ENCODE data around the gene MLEC.

DNA sequence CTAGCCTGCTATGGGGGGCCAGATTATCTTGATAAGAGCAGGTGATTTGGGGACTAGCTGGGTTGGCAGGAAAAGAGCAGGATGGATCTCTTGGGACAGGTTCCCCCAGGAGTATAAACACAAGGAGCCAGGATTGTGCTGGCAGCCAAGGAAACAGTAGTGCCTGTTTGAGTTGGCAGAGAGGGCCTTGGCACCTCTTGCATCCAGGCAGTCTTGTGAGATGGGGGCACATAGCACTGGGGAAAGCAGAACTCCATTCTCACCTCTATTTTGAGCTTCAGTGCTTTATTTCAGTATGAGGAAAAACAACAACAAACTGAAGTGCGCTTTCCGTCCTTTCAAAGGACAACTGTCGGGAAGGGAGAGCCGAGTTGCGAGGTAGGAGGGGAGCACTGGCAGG is 13.9 kb downstream of the MLEC start:
- TF ChIP-seq, protein P1, sequence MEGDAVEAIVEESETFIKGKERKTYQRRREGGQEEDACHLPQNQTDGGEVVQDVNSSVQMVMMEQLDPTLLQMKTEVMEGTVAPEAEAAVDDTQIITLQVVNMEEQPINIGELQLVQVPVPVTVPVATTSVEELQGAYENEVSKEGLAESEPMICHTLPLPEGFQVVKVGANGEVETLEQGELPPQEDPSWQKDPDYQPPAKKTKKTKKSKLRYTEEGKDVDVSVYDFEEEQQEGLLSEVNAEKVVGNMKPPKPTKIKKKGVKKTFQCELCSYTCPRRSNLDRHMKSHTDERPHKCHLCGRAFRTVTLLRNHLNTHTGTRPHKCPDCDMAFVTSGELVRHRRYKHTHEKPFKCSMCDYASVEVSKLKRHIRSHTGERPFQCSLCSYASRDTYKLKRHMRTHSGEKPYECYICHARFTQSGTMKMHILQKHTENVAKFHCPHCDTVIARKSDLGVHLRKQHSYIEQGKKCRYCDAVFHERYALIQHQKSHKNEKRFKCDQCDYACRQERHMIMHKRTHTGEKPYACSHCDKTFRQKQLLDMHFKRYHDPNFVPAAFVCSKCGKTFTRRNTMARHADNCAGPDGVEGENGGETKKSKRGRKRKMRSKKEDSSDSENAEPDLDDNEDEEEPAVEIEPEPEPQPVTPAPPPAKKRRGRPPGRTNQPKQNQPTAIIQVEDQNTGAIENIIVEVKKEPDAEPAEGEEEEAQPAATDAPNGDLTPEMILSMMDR (IDR thresholded peaks at IDR 0.05 in 8 of 11, conservative IDR thresholded peaks at IDR 0.05 in 3 of 11), result no peak
- TF ChIP-seq POLR2AphosphoS5 (IDR thresholded peaks at IDR 0.05) (no peak), POLR2A (IDR thresholded peaks at IDR 0.05) (no peak)
